GM18870 (cell line): ENCODE measurements around the gene GUCY2C.
A peak's percentile ranks its signal among the peaks of the same experiment; 100 is the strongest.

Experiments
- ATAC-seq: cut with Tn5 transposase; IDR thresholded peaks from one replicate; pipeline ENCODE4 v1.9.1; 2021; ENCODE audit warnings: moderate library complexity; ENCODE audit not compliant: unreplicated experiment

The GUCY2C gene

GRCh38 chr12:14629832-14630710, 66.3 kb downstream of the GUCY2C start:
- ATAC-seq = peak; percentile 84

GRCh38 chr12:14628771-14629170, 67.6 kb downstream of the GUCY2C start:
- no peak for ATAC-seq

GRCh38 chr12:14621826-14622225, 74.6 kb downstream of the GUCY2C start:
- ATAC-seq = peak; percentile 76

GRCh38 chr12:14619741-14620501, 76.5 kb downstream of the GUCY2C start:
- peak; percentile 67 for ATAC-seq

- no peak for ATAC-seq
Observed at GRCh38 chr12:14618983-14619382, 77.4 kb downstream of the GUCY2C start.

GRCh38 chr12:14614704-14615121, 81.7 kb downstream of the GUCY2C start:
- ATAC-seq = peak; percentile 62

GRCh38 chr12:14613718-14614117, 82.7 kb downstream of the GUCY2C start:
- ATAC-seq = peak; percentile 93

GRCh38 chr12:14612898-14613445, 83.4 kb downstream of the GUCY2C start:
- ATAC-seq = no peak

- ATAC-seq = no peak
Observed at GRCh38 chr12:14612250-14612649, 84.1 kb downstream of the GUCY2C start.

- ATAC-seq = no peak
Observed at GRCh38 chr12:14611640-14612203, 84.7 kb downstream of the GUCY2C start.

- ATAC-seq = no peak
Observed at GRCh38 chr12:14607568-14607967, 88.8 kb downstream of the GUCY2C start.

GRCh38 chr12:14605401-14605989, 90.9 kb downstream of the GUCY2C start:
- ATAC-seq = no peak

GRCh38 chr12:14601692-14602478, 94.5 kb downstream of the GUCY2C start:
- ATAC-seq = no peak

GRCh38 chr12:14597480-14597879, 98.9 kb downstream of the GUCY2C start:
- ATAC-seq = no peak

- no peak for ATAC-seq
Observed at GRCh38 chr12:14591719-14592118, 104.7 kb downstream of the GUCY2C start.

GRCh38 chr12:14589169-14590004, 107.0 kb downstream of the GUCY2C start:
- ATAC-seq = no peak

- no peak for ATAC-seq
Observed at GRCh38 chr12:14588571-14588970, 107.8 kb downstream of the GUCY2C start.

GRCh38 chr12:14578646-14579045, 117.8 kb downstream of the GUCY2C start:
- ATAC-seq = no peak

- peak; percentile 72 for ATAC-seq
Observed at GRCh38 chr12:14577344-14577743, 119.1 kb downstream of the GUCY2C start.
